GM18502 (cell line): ENCODE results near the gene NTSR2.

Source experiments
- ATAC-seq: cut with Tn5 transposase; IDR thresholded peaks from one replicate; pipeline ENCODE4 v1.9.1; 2021; ENCODE audit warnings: mild to moderate bottlenecking; ENCODE audit not compliant: unreplicated experiment, poor library complexity

Gene NTSR2

GRCh38 chr2:11680901-11681721 lies 11.1 kb upstream of the NTSR2 start:
- ATAC-seq: no peak

GRCh38 chr2:11680182-11680900 lies 10.3 kb upstream of the NTSR2 start:
- no peak for ATAC-seq

GRCh38 chr2:11679486-11680181 lies 9.6 kb upstream of the NTSR2 start:
- no peak for ATAC-seq

- no peak for ATAC-seq
Measured at GRCh38 chr2:11679016-11679415, 9.0 kb upstream of the NTSR2 start.

GRCh38 chr2:11678306-11678960 lies 8.4 kb upstream of the NTSR2 start:
- ATAC-seq: no peak

GRCh38 chr2:11677136-11678055 lies 7.4 kb upstream of the NTSR2 start:
- no peak for ATAC-seq

- ATAC-seq: no peak
Measured at GRCh38 chr2:11676640-11677039, 6.6 kb upstream of the NTSR2 start.

- ATAC-seq: no peak
Measured at GRCh38 chr2:11675423-11676112, 5.6 kb upstream of the NTSR2 start.

GRCh38 chr2:11674983-11675382 lies 5.0 kb upstream of the NTSR2 start:
- ATAC-seq: no peak

- no peak for ATAC-seq
Measured at GRCh38 chr2:11672407-11672806, 2.4 kb upstream of the NTSR2 start.

- no peak for ATAC-seq
Measured at GRCh38 chr2:11667866-11668637, 1.9 kb downstream of the NTSR2 start.

GRCh38 chr2:11667194-11667593 lies 2.8 kb downstream of the NTSR2 start:
- ATAC-seq: no peak

- ATAC-seq: no peak
Measured at GRCh38 chr2:11665510-11666362, 4.3 kb downstream of the NTSR2 start.

- no peak for ATAC-seq
Measured at GRCh38 chr2:11665028-11665427, 5.0 kb downstream of the NTSR2 start.

GRCh38 chr2:11663427-11663826 lies 6.6 kb downstream of the NTSR2 start:
- ATAC-seq: no peak

- ATAC-seq: no peak
Measured at GRCh38 chr2:11662882-11663281, 7.1 kb downstream of the NTSR2 start.

GRCh38 chr2:11661891-11662435 lies 8.0 kb downstream of the NTSR2 start:
- ATAC-seq: no peak
